HG02678 (cell line): Measurements from ENCODE around the gene SMTN.

Experiments used
- ATAC-seq: cut with Tn5 transposase; IDR thresholded peaks from one replicate; pipeline ENCODE4 v1.9.1; 2021; ENCODE audit warnings: mild to moderate bottlenecking, moderate library complexity; ENCODE audit not compliant: unreplicated experiment

SMTN gene

GRCh38 chr22:31148953-31149627 is 68.0 kb downstream of the SMTN start:
- ATAC-seq, result no peak

DNA sequence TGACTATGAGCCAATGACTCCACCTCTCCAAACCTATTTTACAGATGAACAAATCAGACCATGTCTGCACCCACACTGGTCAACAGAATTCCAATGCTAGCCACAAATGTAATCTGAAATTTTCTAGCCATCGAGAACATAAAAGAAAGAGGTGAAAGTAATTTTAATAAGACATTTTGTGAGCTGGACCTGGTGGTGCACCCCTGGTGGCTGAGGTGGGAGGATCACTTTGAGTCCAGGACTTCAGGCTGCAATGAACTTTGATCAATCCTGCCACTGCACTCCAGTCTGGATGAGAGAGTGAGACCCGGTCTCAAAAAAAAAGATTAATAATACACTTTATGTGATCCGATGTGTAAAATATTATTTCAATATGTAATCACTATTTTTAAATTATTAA is 69.5 kb downstream of the SMTN start:
- no peak for ATAC-seq

GRCh38 chr22:31151872-31152271 is 70.8 kb downstream of the SMTN start:
- no peak for ATAC-seq

- no peak for ATAC-seq
These were observed 72.2 kb downstream of the SMTN start for GRCh38 chr22:31153357-31153756.
